Hematopoietic multipotent progenitor cell (in vitro differentiated cells): ENCODE measurements around the gene KCNIP3. TPM values are rescaled to one million over a fixed set of nuclear protein-coding genes. Genes with fewer than 3 reads are reported as not detected.

Experiments
- DNase-seq, 3 donors: peaks; one replicate each; pipeline ENCODE4 v3.0.0-alpha.2; 2011 to 2015; ENCODE audit warnings: low read depth in 2 of 3, low spot score in 2 of 3
- total RNA-seq: library from RNA; depleted of rRNA; stranded (reverse); fragments of >200 nt; gene quantifications from one replicate; pipeline ENCODE4 v1.2.3, GENCODE V29; 2012

KCNIP3 gene
- total RNA-seq, 1 donor: 7.5 TPM

GRCh38 chr2:95311815-95312542 is 14.8 kb downstream of the KCNIP3 start:
- DNase-seq: no peak

- no peak for DNase-seq
Measured at GRCh38 chr2:95312543-95313201, 15.5 kb downstream of the KCNIP3 start.

GRCh38 chr2:95313296-95314131 is 16.4 kb downstream of the KCNIP3 start:
- no peak for DNase-seq

- no peak for DNase-seq
Measured at GRCh38 chr2:95314598-95314963, 17.4 kb downstream of the KCNIP3 start.

- DNase-seq: peak in 1 of 3 donors; percentile 10
Measured at GRCh38 chr2:95314964-95315611, 17.9 kb downstream of the KCNIP3 start.

- DNase-seq: no peak
Measured at GRCh38 chr2:95315801-95316411, 18.8 kb downstream of the KCNIP3 start.

GRCh38 chr2:95316466-95317122 is 19.4 kb downstream of the KCNIP3 start:
- DNase-seq: no peak

GRCh38 chr2:95317123-95317500 is 20.0 kb downstream of the KCNIP3 start:
- DNase-seq: no peak

- DNase-seq: no peak
Measured at GRCh38 chr2:95317665-95318425, 20.7 kb downstream of the KCNIP3 start.

- no peak for DNase-seq
Measured at GRCh38 chr2:95318431-95319220, 21.5 kb downstream of the KCNIP3 start.

- DNase-seq: no peak
Measured at GRCh38 chr2:95319481-95320343, 22.6 kb downstream of the KCNIP3 start.

GRCh38 chr2:95320344-95320712 is 23.2 kb downstream of the KCNIP3 start:
- no peak for DNase-seq

- no peak for DNase-seq
Measured at GRCh38 chr2:95320986-95321767, 24.0 kb downstream of the KCNIP3 start.

- peak in 1 of 3 donors; percentile 4 for DNase-seq
Measured at GRCh38 chr2:95323347-95324155, 26.4 kb downstream of the KCNIP3 start.

- no peak for DNase-seq
Measured at GRCh38 chr2:95325026-95325425, 27.9 kb downstream of the KCNIP3 start.
